ENCODE data around the gene RBBP8NL.

The RBBP8NL gene

GRCh38 chr20:62409931-62410745 is 17.2 kb downstream of the RBBP8NL start:
- Histone ChIP-seq H3K9me3 (ENCODE audit: control insufficient read depth in 2 of 2, low read length in 2 of 2) (no peaks in the 10 kb centered on the region), H3K27me3 (ENCODE audit: control insufficient read depth in 1 of 2, insufficient read depth in 2 of 2, low read length in 2 of 2) (no peaks in the 10 kb centered on the region), H3K9ac (ENCODE audit: low read length in 2 of 2) (no peak overlapping the region), H3K27ac (ENCODE audit: low read length) (peak overlapping the region; percentile 41), H3K4me3 (ENCODE audit: low read length in 2 of 2) (peak overlapping the region in 1 of 2 donors; percentile 15), H3K4me1 (ENCODE audit: control insufficient read depth, insufficient read depth, low read length) (peaks cover 34% of the 10 kb centered on the region), H3K36me3 (ENCODE audit: control insufficient read depth in 2 of 2, insufficient read depth in 2 of 2, low read length in 2 of 2) (no peaks in the 10 kb centered on the region)

- H3K9ac ChIP-seq (ENCODE audit: low read length in 2 of 2): no peak overlapping the region
- H3K27me3 ChIP-seq (ENCODE audit: control insufficient read depth in 1 of 2, insufficient read depth in 2 of 2, low read length in 2 of 2): no peaks in the 10 kb centered on the region
- no peaks in the 10 kb centered on the region for H3K9me3 ChIP-seq (ENCODE audit: control insufficient read depth in 2 of 2, low read length in 2 of 2)
- peak overlapping the region; percentile 41 for H3K27ac ChIP-seq (ENCODE audit: low read length)
- no peak overlapping the region for H3K4me3 ChIP-seq (ENCODE audit: low read length in 2 of 2)
- H3K36me3 ChIP-seq (ENCODE audit: control insufficient read depth in 2 of 2, insufficient read depth in 2 of 2, low read length in 2 of 2): no peaks in the 10 kb centered on the region
- peaks cover 41% of the 10 kb centered on the region for H3K4me1 ChIP-seq (ENCODE audit: control insufficient read depth, insufficient read depth, low read length)
Measured at GRCh38 chr20:62409086-62409853, 18.1 kb downstream of the RBBP8NL start.

GRCh38 chr20:62408640-62409039 is 18.7 kb downstream of the RBBP8NL start:
- H3K9me3 ChIP-seq (ENCODE audit: control insufficient read depth in 2 of 2, low read length in 2 of 2): no peaks in the 10 kb centered on the region
- H3K4me3 ChIP-seq (ENCODE audit: low read length in 2 of 2): no peak overlapping the region
- H3K4me1 ChIP-seq (ENCODE audit: control insufficient read depth, insufficient read depth, low read length): peaks cover 41% of the 10 kb centered on the region
- H3K27ac ChIP-seq (ENCODE audit: low read length): no peak overlapping the region
- H3K9ac ChIP-seq (ENCODE audit: low read length in 2 of 2): no peak overlapping the region
- no peaks in the 10 kb centered on the region for H3K27me3 ChIP-seq (ENCODE audit: control insufficient read depth in 1 of 2, insufficient read depth in 2 of 2, low read length in 2 of 2)
- H3K36me3 ChIP-seq (ENCODE audit: control insufficient read depth in 2 of 2, insufficient read depth in 2 of 2, low read length in 2 of 2): no peaks in the 10 kb centered on the region

GRCh38 chr20:62408055-62408454 is 19.3 kb downstream of the RBBP8NL start:
- H3K9ac ChIP-seq (ENCODE audit: low read length in 2 of 2): no peak overlapping the region

GRCh38 chr20:62407221-62407992 is 19.9 kb downstream of the RBBP8NL start, which contains the start of gene CABLES2:
Gene CABLES2 (minus strand): TSS chr20:62407285. CDS start chr20:62407276, 9 bp downstream.
- Histone ChIP-seq H3K4me1 (ENCODE audit: control insufficient read depth, insufficient read depth, low read length) (peaks cover 41% of the 10 kb centered on the region), H3K9me3 (ENCODE audit: control insufficient read depth in 2 of 2, low read length in 2 of 2) (no peaks in the 10 kb centered on the region), H3K36me3 (ENCODE audit: control insufficient read depth in 2 of 2, insufficient read depth in 2 of 2, low read length in 2 of 2) (peaks cover 0 to 3% of the 10 kb centered on the region in 2 donors), H3K9ac (ENCODE audit: low read length in 2 of 2) (peak within 1 kb of the TSS; percentile 70 to 85), H3K27me3 (ENCODE audit: control insufficient read depth in 1 of 2, insufficient read depth in 2 of 2, low read length in 2 of 2) (no peaks in the 10 kb centered on the region), H3K4me3 (ENCODE audit: low read length in 2 of 2) (peak within 1 kb of the TSS; percentile 76 to 82), H3K27ac (ENCODE audit: low read length) (no peak within 1 kb of the TSS)

More at GRCh38 chr20:62408055-62408454, 19.3 kb downstream of the RBBP8NL start:
- H3K27me3 ChIP-seq (ENCODE audit: control insufficient read depth in 1 of 2, insufficient read depth in 2 of 2, low read length in 2 of 2): no peaks in the 10 kb centered on the region
- H3K36me3 ChIP-seq (ENCODE audit: control insufficient read depth in 2 of 2, insufficient read depth in 2 of 2, low read length in 2 of 2): peaks cover 0 to under 1% of the 10 kb centered on the region in 2 donors
- no peak overlapping the region for H3K27ac ChIP-seq (ENCODE audit: low read length)
- peaks cover 41% of the 10 kb centered on the region for H3K4me1 ChIP-seq (ENCODE audit: control insufficient read depth, insufficient read depth, low read length)
- H3K4me3 ChIP-seq (ENCODE audit: low read length in 2 of 2): no peak overlapping the region
- no peaks in the 10 kb centered on the region for H3K9me3 ChIP-seq (ENCODE audit: control insufficient read depth in 2 of 2, low read length in 2 of 2)

- Histone ChIP-seq H3K4me3 (ENCODE audit: low read length in 2 of 2) (peak overlapping the region; percentile 76 to 82), H3K27me3 (ENCODE audit: control insufficient read depth in 1 of 2, insufficient read depth in 2 of 2, low read length in 2 of 2) (no peaks in the 10 kb centered on the region), H3K27ac (ENCODE audit: low read length) (no peak overlapping the region), H3K36me3 (ENCODE audit: control insufficient read depth in 2 of 2, insufficient read depth in 2 of 2, low read length in 2 of 2) (peaks cover 0 to 3% of the 10 kb centered on the region in 2 donors), H3K9me3 (ENCODE audit: control insufficient read depth in 2 of 2, low read length in 2 of 2) (no peaks in the 10 kb centered on the region), H3K4me1 (ENCODE audit: control insufficient read depth, insufficient read depth, low read length) (peaks cover 41% of the 10 kb centered on the region), H3K9ac (ENCODE audit: low read length in 2 of 2) (peak overlapping the region; percentile 70 to 85)
Measured at GRCh38 chr20:62406635-62407176, 20.6 kb downstream of the RBBP8NL start.

- H3K9ac ChIP-seq (ENCODE audit: low read length in 2 of 2): peak overlapping the region; percentile 70 to 85
Measured at GRCh38 chr20:62405981-62406513, 21.3 kb downstream of the RBBP8NL start.

GRCh38 chr20:62405108-62405980 is 22.0 kb downstream of the RBBP8NL start:
- Histone ChIP-seq H3K27ac (ENCODE audit: low read length) (peak overlapping the region; percentile 24), H3K4me1 (ENCODE audit: control insufficient read depth, insufficient read depth, low read length) (peaks cover 37% of the 10 kb centered on the region), H3K9ac (ENCODE audit: low read length in 2 of 2) (peak overlapping the region in 1 of 2 donors; percentile 70), H3K27me3 (ENCODE audit: control insufficient read depth in 1 of 2, insufficient read depth in 2 of 2, low read length in 2 of 2) (no peaks in the 10 kb centered on the region), H3K4me3 (ENCODE audit: low read length in 2 of 2) (peak overlapping the region in 1 of 2 donors; percentile 82), H3K36me3 (ENCODE audit: control insufficient read depth in 2 of 2, insufficient read depth in 2 of 2, low read length in 2 of 2) (peaks cover 0 to 3% of the 10 kb centered on the region in 2 donors), H3K9me3 (ENCODE audit: control insufficient read depth in 2 of 2, low read length in 2 of 2) (no peaks in the 10 kb centered on the region)

More at GRCh38 chr20:62405981-62406513, 21.3 kb downstream of the RBBP8NL start:
- Histone ChIP-seq H3K4me3 (ENCODE audit: low read length in 2 of 2) (peak overlapping the region; percentile 76 to 82), H3K36me3 (ENCODE audit: control insufficient read depth in 2 of 2, insufficient read depth in 2 of 2, low read length in 2 of 2) (peaks cover 0 to 3% of the 10 kb centered on the region in 2 donors), H3K4me1 (ENCODE audit: control insufficient read depth, insufficient read depth, low read length) (peaks cover 41% of the 10 kb centered on the region), H3K27ac (ENCODE audit: low read length) (peak overlapping the region; percentile 24), H3K9me3 (ENCODE audit: control insufficient read depth in 2 of 2, low read length in 2 of 2) (no peaks in the 10 kb centered on the region), H3K27me3 (ENCODE audit: control insufficient read depth in 1 of 2, insufficient read depth in 2 of 2, low read length in 2 of 2) (no peaks in the 10 kb centered on the region)

- Histone ChIP-seq H3K4me3 (ENCODE audit: low read length in 2 of 2) (no peak overlapping the region), H3K4me1 (ENCODE audit: control insufficient read depth, insufficient read depth, low read length) (peaks cover 31% of the 10 kb centered on the region), H3K27me3 (ENCODE audit: control insufficient read depth in 1 of 2, insufficient read depth in 2 of 2, low read length in 2 of 2) (no peaks in the 10 kb centered on the region), H3K36me3 (ENCODE audit: control insufficient read depth in 2 of 2, insufficient read depth in 2 of 2, low read length in 2 of 2) (peaks cover 0 to 3% of the 10 kb centered on the region in 2 donors), H3K9me3 (ENCODE audit: control insufficient read depth in 2 of 2, low read length in 2 of 2) (no peaks in the 10 kb centered on the region), H3K27ac (ENCODE audit: low read length) (no peak overlapping the region), H3K9ac (ENCODE audit: low read length in 2 of 2) (no peak overlapping the region)
Measured at GRCh38 chr20:62404761-62405107, 22.6 kb downstream of the RBBP8NL start.

Data from stomach smooth muscle (tissue), 2 donors.